GM23338 (cell line): ENCODE data around the gene PCP4. TPM values are rescaled to one million over a fixed set of nuclear protein-coding genes. Genes with fewer than 3 reads are reported as not detected.

Source experiments
- ATAC-seq: fragments of 200-7000 bp; cut with Tn5 transposase; 3 replicates; pipeline ENCODE4 v1.9.1; 2020
- DNase-seq: peaks from one replicate; pipeline ENCODE4 v3.0.0-alpha.2; 2015; ENCODE audit warnings: low spot score
- H2AFZ ChIP-seq: fragments of 200-600 bp; sonication (generic); 2 replicates; pipeline ENCODE4 v1.8.0; 2016; ENCODE audit warnings: antibody characterized with exemption, mild to moderate bottlenecking, moderate library complexity
- H3F3A ChIP-seq: fragments of 200-600 bp; sonication (generic); replicated peaks from 2 replicates; pipeline ENCODE4 v1.8.0; 2017; ENCODE audit warnings: antibody characterized with exemption, mixed run types, low read depth
- H3K27ac ChIP-seq: fragments of 200-600 bp; sonication (generic); 2 replicates; pipeline ENCODE4 v1.6.1; 2016; ENCODE audit warnings: low read depth
- H3K27me3 ChIP-seq: fragments of 200-600 bp; sonication (generic); 2 replicates; pipeline ENCODE4 v1.8.0; 2016; ENCODE audit warnings: mild to moderate bottlenecking, mixed run types, moderate library complexity; ENCODE audit not compliant: insufficient read depth
- H3K36me3 ChIP-seq: fragments of 200-600 bp; sonication (generic); 2 replicates; pipeline ENCODE4 v1.8.0; 2016; ENCODE audit warnings: mild to moderate bottlenecking; ENCODE audit not compliant: insufficient read depth
- H3K4me1 ChIP-seq: fragments of 200-600 bp; sonication (generic); 2 replicates; pipeline ENCODE4 v1.8.0; 2016; ENCODE audit warnings: mild to moderate bottlenecking, moderate library complexity; ENCODE audit not compliant: insufficient read depth
- H3K4me2 ChIP-seq: fragments of 200-600 bp; sonication (generic); 2 replicates; pipeline ENCODE4 v1.7.1; 2017; ENCODE audit warnings: mixed run types
- H3K4me3 ChIP-seq: fragments of 200-600 bp; sonication (generic); 2 replicates; pipeline ENCODE4 v1.6.1; 2016; ENCODE audit warnings: mixed run types
- H3K79me2 ChIP-seq: fragments of 200-600 bp; sonication (generic); replicated peaks from 2 replicates; pipeline ENCODE4 v1.8.0; 2017; ENCODE audit warnings: mild to moderate bottlenecking; ENCODE audit not compliant: insufficient read depth
- H3K9me2 ChIP-seq: fragments of 200-600 bp; sonication (generic); 2 replicates; pipeline ENCODE4 v1.8.0; 2017; ENCODE audit not compliant: insufficient read depth
- H4K20me1 ChIP-seq: fragments of 200-600 bp; sonication (generic); replicated peaks from 2 replicates; pipeline ENCODE4 v1.8.0; 2017; ENCODE audit warnings: mild to moderate bottlenecking; ENCODE audit not compliant: insufficient read depth
- H3K27ac Mint-ChIP-seq: 2 replicates; pipeline ENCODE4 v1.8.0; 2020; ENCODE audit warnings: inconsistent platforms, mild to moderate bottlenecking, moderate library complexity, mixed read lengths
- H3K27me3 Mint-ChIP-seq: 3 replicates; pipeline ENCODE4 v1.8.0; 2022; ENCODE audit warnings: low read depth, mild to moderate bottlenecking, moderate library complexity, mixed read lengths, inconsistent platforms; ENCODE audit not compliant: insufficient read depth, poor library complexity
- H3K36me3 Mint-ChIP-seq: 3 replicates; pipeline ENCODE4 v1.8.0; 2021; ENCODE audit warnings: low read depth, mild to moderate bottlenecking, inconsistent platforms, moderate library complexity, mixed read lengths
- H3K4me1 Mint-ChIP-seq: 3 replicates; pipeline ENCODE4 v1.8.0; 2020; ENCODE audit warnings: mild to moderate bottlenecking, inconsistent platforms, mixed read lengths
- H3K4me3 Mint-ChIP-seq: 3 replicates; pipeline ENCODE4 v1.8.0; 2021; ENCODE audit warnings: moderate library complexity, mild to moderate bottlenecking, inconsistent platforms, mixed read lengths
- H3K9me3 Mint-ChIP-seq: 3 replicates; pipeline ENCODE4 v1.8.0; 2020; ENCODE audit warnings: moderate library complexity, mild to moderate bottlenecking, inconsistent platforms, mixed read lengths
- EZH2 ChIP-seq: fragments of 200-600 bp; sonication (generic); IDR thresholded peaks from one replicate; pipeline ENCODE4 v1.8.0; 2017; ENCODE audit warnings: antibody characterized with exemption, mild to moderate bottlenecking, low read depth; ENCODE audit not compliant: unreplicated experiment
- JUNB ChIP-seq: IDR thresholded peaks from one replicate; pipeline ENCODE4 v1.6.1; 2016; ENCODE audit warnings: antibody characterized with exemption; ENCODE audit not compliant: unreplicated experiment
- NANOG ChIP-seq: IDR thresholded peaks from 2 replicates; pipeline ENCODE4 v1.6.1; 2016; ENCODE audit warnings: antibody characterized with exemption, borderline replicate concordance
- POLR2AphosphoS5 ChIP-seq: IDR thresholded peaks from 2 replicates; pipeline ENCODE4 v1.6.1; 2016; ENCODE audit warnings: antibody characterized with exemption, low read depth
- ZNF114 ChIP-seq: fragments of 250-450 bp; sonication (Bioruptor Pico); IDR thresholded peaks from 2 replicates; pipeline ENCODE4 v1.5.0; 2020; ENCODE audit warnings: mild to moderate bottlenecking, moderate library complexity
- polyA plus RNA-seq: library from polyadenylated mRNA; unstranded; fragments of >200 nt; fragmentation: Nextera tagmentation; extraction: Ambion mirVana; gene quantifications from 2 replicates; pipeline ENCODE4 v1.2.1, GENCODE V29; 2016
- total RNA-seq: library from RNA; depleted of rRNA; stranded (reverse); fragments of >200 nt; shearing (Covaris generic); gene quantifications from 2 replicates; pipeline ENCODE4 v1.2.3, GENCODE V29; 2014
- TF ChIP-seq, protein P1 (sequence below): fragments of 250-450 bp; sonication (Bioruptor Pico); IDR thresholded peaks from 2 replicates; pipeline ENCODE4 v1.5.0; 2020; ENCODE audit warnings: mild to moderate bottlenecking, moderate library complexity
- TF ChIP-seq, protein P2 (sequence below), 2 experiments: fragments of 200-600 bp in 1 of 2; sonication (generic) in 1 of 2; conservative IDR thresholded peaks; 2 replicates each; pipeline versions ENCODE4 v1.5.1 to v1.6.1; 2016 to 2017; ENCODE audit warnings: antibody characterized with exemption in 2 of 2, low read depth in 2 of 2, mild to moderate bottlenecking in 2 of 2, moderate library complexity in 1 of 2

PCP4 gene
- total and polyA plus RNA-seq, 2 experiments from 2014 or later: 7.3 TPM; not detected in 1

DNA sequence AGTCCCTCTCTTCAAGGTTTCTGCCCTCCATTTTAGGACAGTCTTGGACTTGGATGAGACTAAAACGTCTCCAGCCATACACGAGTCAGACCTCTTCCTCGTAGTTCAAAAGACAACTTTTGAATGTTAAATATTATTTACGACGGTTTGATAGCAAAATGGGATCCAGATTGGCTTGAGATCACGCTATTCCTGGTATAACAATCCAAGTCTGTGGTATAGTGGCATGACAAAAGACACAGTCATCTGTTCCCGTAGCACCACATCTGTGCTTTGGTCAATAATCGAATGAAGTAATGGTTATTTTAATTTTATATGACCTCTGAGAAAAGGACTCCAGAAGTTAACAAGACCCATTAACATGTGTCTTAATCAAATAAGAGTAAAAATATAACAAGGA is 7.0 kb downstream of the PCP4 start (continued):
- TF ChIP-seq, protein P1, sequence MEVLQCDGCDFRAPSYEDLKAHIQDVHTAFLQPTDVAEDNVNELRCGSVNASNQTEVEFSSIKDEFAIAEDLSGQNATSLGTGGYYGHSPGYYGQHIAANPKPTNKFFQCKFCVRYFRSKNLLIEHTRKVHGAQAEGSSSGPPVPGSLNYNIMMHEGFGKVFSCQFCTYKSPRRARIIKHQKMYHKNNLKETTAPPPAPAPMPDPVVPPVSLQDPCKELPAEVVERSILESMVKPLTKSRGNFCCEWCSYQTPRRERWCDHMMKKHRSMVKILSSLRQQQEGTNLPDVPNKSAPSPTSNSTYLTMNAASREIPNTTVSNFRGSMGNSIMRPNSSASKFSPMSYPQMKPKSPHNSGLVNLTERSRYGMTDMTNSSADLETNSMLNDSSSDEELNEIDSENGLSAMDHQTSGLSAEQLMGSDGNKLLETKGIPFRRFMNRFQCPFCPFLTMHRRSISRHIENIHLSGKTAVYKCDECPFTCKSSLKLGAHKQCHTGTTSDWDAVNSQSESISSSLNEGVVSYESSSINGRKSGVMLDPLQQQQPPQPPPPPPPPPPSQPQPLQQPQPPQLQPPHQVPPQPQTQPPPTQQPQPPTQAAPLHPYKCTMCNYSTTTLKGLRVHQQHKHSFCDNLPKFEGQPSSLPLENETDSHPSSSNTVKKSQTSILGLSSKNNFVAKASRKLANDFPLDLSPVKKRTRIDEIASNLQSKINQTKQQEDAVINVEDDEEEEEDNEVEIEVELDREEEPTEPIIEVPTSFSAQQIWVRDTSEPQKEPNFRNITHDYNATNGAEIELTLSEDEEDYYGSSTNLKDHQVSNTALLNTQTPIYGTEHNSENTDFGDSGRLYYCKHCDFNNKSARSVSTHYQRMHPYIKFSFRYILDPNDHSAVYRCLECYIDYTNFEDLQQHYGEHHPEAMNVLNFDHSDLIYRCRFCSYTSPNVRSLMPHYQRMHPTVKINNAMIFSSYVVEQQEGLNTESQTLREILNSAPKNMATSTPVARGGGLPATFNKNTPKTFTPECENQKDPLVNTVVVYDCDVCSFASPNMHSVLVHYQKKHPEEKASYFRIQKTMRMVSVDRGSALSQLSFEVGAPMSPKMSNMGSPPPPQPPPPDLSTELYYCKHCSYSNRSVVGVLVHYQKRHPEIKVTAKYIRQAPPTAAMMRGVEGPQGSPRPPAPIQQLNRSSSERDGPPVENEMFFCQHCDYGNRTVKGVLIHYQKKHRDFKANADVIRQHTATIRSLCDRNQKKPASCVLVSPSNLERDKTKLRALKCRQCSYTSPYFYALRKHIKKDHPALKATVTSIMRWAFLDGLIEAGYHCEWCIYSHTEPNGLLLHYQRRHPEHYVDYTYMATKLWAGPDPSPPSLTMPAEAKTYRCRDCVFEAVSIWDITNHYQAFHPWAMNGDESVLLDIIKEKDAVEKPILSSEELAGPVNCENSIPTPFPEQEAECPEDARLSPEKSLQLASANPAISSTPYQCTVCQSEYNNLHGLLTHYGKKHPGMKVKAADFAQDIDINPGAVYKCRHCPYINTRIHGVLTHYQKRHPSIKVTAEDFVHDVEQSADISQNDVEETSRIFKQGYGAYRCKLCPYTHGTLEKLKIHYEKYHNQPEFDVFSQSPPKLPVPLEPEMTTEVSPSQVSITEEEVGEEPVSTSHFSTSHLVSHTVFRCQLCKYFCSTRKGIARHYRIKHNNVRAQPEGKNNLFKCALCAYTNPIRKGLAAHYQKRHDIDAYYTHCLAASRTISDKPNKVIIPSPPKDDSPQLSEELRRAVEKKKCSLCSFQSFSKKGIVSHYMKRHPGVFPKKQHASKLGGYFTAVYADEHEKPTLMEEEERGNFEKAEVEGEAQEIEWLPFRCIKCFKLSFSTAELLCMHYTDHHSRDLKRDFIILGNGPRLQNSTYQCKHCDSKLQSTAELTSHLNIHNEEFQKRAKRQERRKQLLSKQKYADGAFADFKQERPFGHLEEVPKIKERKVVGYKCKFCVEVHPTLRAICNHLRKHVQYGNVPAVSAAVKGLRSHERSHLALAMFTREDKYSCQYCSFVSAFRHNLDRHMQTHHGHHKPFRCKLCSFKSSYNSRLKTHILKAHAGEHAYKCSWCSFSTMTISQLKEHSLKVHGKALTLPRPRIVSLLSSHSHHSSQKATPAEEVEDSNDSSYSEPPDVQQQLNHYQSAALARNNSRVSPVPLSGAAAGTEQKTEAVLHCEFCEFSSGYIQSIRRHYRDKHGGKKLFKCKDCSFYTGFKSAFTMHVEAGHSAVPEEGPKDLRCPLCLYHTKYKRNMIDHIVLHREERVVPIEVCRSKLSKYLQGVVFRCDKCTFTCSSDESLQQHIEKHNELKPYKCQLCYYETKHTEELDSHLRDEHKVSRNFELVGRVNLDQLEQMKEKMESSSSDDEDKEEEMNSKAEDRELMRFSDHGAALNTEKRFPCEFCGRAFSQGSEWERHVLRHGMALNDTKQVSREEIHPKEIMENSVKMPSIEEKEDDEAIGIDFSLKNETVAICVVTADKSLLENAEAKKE: no peak
- TF ChIP-seq NANOG: no peak
- TF ChIP-seq ZNF114 (CRISPR knock-in tag): no peak
- TF ChIP-seq, protein P2, sequence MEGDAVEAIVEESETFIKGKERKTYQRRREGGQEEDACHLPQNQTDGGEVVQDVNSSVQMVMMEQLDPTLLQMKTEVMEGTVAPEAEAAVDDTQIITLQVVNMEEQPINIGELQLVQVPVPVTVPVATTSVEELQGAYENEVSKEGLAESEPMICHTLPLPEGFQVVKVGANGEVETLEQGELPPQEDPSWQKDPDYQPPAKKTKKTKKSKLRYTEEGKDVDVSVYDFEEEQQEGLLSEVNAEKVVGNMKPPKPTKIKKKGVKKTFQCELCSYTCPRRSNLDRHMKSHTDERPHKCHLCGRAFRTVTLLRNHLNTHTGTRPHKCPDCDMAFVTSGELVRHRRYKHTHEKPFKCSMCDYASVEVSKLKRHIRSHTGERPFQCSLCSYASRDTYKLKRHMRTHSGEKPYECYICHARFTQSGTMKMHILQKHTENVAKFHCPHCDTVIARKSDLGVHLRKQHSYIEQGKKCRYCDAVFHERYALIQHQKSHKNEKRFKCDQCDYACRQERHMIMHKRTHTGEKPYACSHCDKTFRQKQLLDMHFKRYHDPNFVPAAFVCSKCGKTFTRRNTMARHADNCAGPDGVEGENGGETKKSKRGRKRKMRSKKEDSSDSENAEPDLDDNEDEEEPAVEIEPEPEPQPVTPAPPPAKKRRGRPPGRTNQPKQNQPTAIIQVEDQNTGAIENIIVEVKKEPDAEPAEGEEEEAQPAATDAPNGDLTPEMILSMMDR (conservative IDR thresholded peaks at IDR 0.05; ENCODE audit: low read depth in 2 of 2): no peak

DNA sequence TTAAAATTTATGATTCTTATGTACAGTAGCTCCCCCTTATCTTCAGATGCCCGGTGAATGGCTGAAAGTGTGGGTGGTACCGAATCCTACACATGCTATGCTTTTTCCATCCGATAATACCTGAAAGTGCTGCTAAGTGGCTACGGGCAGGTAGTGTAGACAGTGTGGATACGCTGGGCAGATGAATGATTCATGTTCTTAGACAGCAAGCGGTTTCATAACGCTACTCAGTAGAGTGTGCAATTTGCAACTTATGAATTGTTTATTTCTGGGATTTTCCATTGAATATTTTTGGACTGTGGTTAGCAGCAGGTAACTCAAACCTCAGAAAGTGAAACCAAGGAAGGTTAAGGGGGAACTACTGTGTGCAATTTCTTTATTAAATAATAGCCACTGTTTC is 7.5 kb downstream of the PCP4 start:
- no peaks in the 10 kb centered on the region for H3K27me3 ChIP-seq
- Mint-ChIP-seq H3K27ac (no peak overlapping the region; the same call in 1 of the 2 replicates), H3K4me3 (no peak overlapping the region), H3K27me3 (no peaks in the 10 kb centered on the region), H3K9me3 (no peaks in the 10 kb centered on the region), H3K4me1 (peaks cover 4% of the 10 kb centered on the region; the same call in 1 of the 3 replicates), H3K36me3 (no peaks in the 10 kb centered on the region)
- H3K36me3 ChIP-seq: no peaks in the 10 kb centered on the region
- no peak overlapping the region for H3K27ac ChIP-seq
- no peaks in the 10 kb centered on the region for H3K4me1 ChIP-seq
- ATAC-seq: no peak
- no peaks in the 10 kb centered on the region for H3K9me2 ChIP-seq
- no peaks in the 10 kb centered on the region for H4K20me1 ChIP-seq
- H3K79me2 ChIP-seq: no peaks in the 10 kb centered on the region
- no peak overlapping the region for H3K4me2 ChIP-seq
- DNase-seq: no peak
- H3F3A ChIP-seq: no peaks in the 10 kb centered on the region
- no peak overlapping the region for H3K4me3 ChIP-seq
- no peak overlapping the region for H2AFZ ChIP-seq
- TF ChIP-seq EZH2 (no peak), ZNF114 (CRISPR knock-in tag) (no peak), POLR2AphosphoS5 (no peak), JUNB (no peak)
- TF ChIP-seq, protein P1: no peak
